A549 (cell line): ENCODE data around the gene CTDSPL. TPM values are rescaled to one million over a fixed set of nuclear protein-coding genes. Genes with fewer than 3 reads are reported as not detected.

Experiments
- ATAC-seq, 2 experiments: fragments of 200-7000 bp in 1 of 2; fragments of >200 bp in 1 of 2; cut with Nextera tagmentation in 1 of 2; cut with Tn5 transposase in 1 of 2; 3 replicates each; pipeline versions ENCODE4 v1.8.0 to v1.9.1; 2018 to 2020; ENCODE audit warnings: mild to moderate bottlenecking in 1 of 2, moderate library complexity in 1 of 2
- CTCF ChIA-PET: fragments of 300-600 bp; sonication (Branson Sonifier 250); formaldehyde crosslinking; extraction: SDS; loops from one replicate; lab custom pipeline; 2021; ENCODE audit warnings: antibody characterized with exemption, inconsistent platforms; lab: Yijun Ruan, JAX
- POLR2A ChIA-PET: fragments of 350-600 bp; formaldehyde crosslinking; extraction: SDS; loops from one replicate; lab custom pipeline; 2021; ENCODE audit warnings: antibody characterized with exemption, inconsistent platforms; lab: Yijun Ruan, JAX
- DNase-seq, 2 experiments: peaks; one replicate each; pipeline versions ENCODE4 v3.0.0 to v3.0.0-alpha.2; 2011 to 2016; ENCODE audit warnings: low read depth in 1 of 2, low spot score in 1 of 2
- FAIRE-seq: peaks from 2 replicates; lab custom pipeline; 2011; peaks lifted over from hg19 to GRCh38; lab: Jason Lieb, UNC
- H3K27ac ChIP-seq, 2 experiments: fragments of >200 bp; sonication (Bioruptor Twin); formaldehyde crosslinking; 3 replicates each; pipeline ENCODE4 v1.5.1; 2016 to 2017
- H3K4me1 ChIP-seq: fragments of >200 bp; sonication (Bioruptor Twin); formaldehyde crosslinking; 3 replicates; pipeline ENCODE4 v1.6.1; 2016
- H3K4me2 ChIP-seq: fragments of >200 bp; sonication (Bioruptor Twin); formaldehyde crosslinking; 3 replicates; pipeline ENCODE4 v1.6.1; 2016
- H3K4me3 ChIP-seq: fragments of >200 bp; sonication (Bioruptor Twin); formaldehyde crosslinking; 3 replicates; pipeline ENCODE4 v1.5.1; 2016
- H3K9me3 ChIP-seq: fragments of >200 bp; sonication (Bioruptor Twin); formaldehyde crosslinking; 3 replicates; pipeline ENCODE4 v1.6.1; 2016
- CBX8 ChIP-seq: fragments of 200-600 bp; sonication (generic); IDR thresholded peaks from 2 replicates; pipeline ENCODE4 v1.6.1; 2016
- CHD4 ChIP-seq: fragments of 200-600 bp; sonication (generic); IDR thresholded peaks from 2 replicates; pipeline ENCODE4 v1.6.1; 2016; ENCODE audit warnings: antibody characterized with exemption, mild to moderate bottlenecking, borderline replicate concordance
- ELK1 ChIP-seq: fragments of 150-350 bp; IDR thresholded peaks from 2 replicates; pipeline ENCODE4 v1.6.1; 2014; ENCODE audit warnings: low read depth, mild to moderate bottlenecking, low read length
- EP300 ChIP-seq, 2 experiments: fragments of >200 bp; sonication (Bioruptor Twin); formaldehyde crosslinking; IDR thresholded peaks; 2 replicates in 1 of 2; 3 replicates in 1 of 2; pipeline ENCODE4 v1.6.1; 2016 to 2017
- FOSB ChIP-seq: fragments of 250-450 bp; sonication (Bioruptor Pico); IDR thresholded peaks from 2 replicates; pipeline ENCODE4 v1.5.0; 2020; ENCODE audit warnings: mild to moderate bottlenecking, moderate library complexity
- FOSL2 ChIP-seq, 2 experiments: fragments of 450-650 bp in 1 of 2; fragments of >200 bp in 1 of 2; sonication (Bioruptor Twin) in 1 of 2; formaldehyde crosslinking; IDR thresholded peaks; 2 replicates each; pipeline versions ENCODE4 v1.5.0 to v1.6.1; 2016 to 2020; ENCODE audit warnings: mild to moderate bottlenecking in 1 of 2, moderate library complexity in 1 of 2
- GATA3 ChIP-seq: IDR thresholded peaks from 2 replicates; pipeline ENCODE4 v1.6.1; 2012; ENCODE audit warnings: borderline replicate concordance
- HOXA7 ChIP-seq: fragments of 250-450 bp; sonication (Bioruptor Pico); IDR thresholded peaks from 2 replicates; pipeline ENCODE4 v1.5.0; 2020; ENCODE audit warnings: mild to moderate bottlenecking, moderate library complexity
- HOXB5 ChIP-seq: fragments of 250-450 bp; sonication (Bioruptor Pico); IDR thresholded peaks from 2 replicates; pipeline ENCODE4 v1.5.0; 2020; ENCODE audit warnings: mild to moderate bottlenecking, moderate library complexity
- KDM1A ChIP-seq: fragments of 200-600 bp; sonication (generic); IDR thresholded peaks from 2 replicates; pipeline ENCODE4 v1.6.1; 2016; ENCODE audit warnings: low read depth, mild to moderate bottlenecking
- MAFK ChIP-seq: fragments of 450-650 bp; IDR thresholded peaks from 2 replicates; pipeline ENCODE4 v1.6.1; 2014; ENCODE audit not compliant: partially characterized antibody
- NFE2L2 ChIP-seq: fragments of 150-350 bp; conservative IDR thresholded peaks from 2 replicates; pipeline ENCODE4 v1.6.1; 2014; ENCODE audit warnings: low read length
- NPAS2 ChIP-seq: fragments of 250-450 bp; sonication (Bioruptor Pico); IDR thresholded peaks from 2 replicates; pipeline ENCODE4 v1.8.0; 2022; ENCODE audit warnings: mild to moderate bottlenecking, moderate library complexity, borderline replicate concordance
- NR3C1 ChIP-seq: fragments of >200 bp; sonication (Bioruptor Twin); formaldehyde crosslinking; IDR thresholded peaks from 3 replicates; pipeline ENCODE4 v1.6.1; 2017
- POLR2A ChIP-seq: IDR thresholded peaks from 2 replicates; pipeline ENCODE4 v1.6.1; 2012; ENCODE audit warnings: mild to moderate bottlenecking, low read length
- RAD21 ChIP-seq, 2 experiments: fragments of >200 bp in 1 of 2; sonication (Bioruptor Twin) in 1 of 2; formaldehyde crosslinking in 1 of 2; IDR thresholded peaks in 1 of 2; conservative IDR thresholded peaks in 1 of 2; 2 replicates in 1 of 2; 3 replicates in 1 of 2; pipeline ENCODE4 v1.6.1; 2012 to 2018; ENCODE audit warnings: inconsistent platforms in 1 of 2
- RNF2 ChIP-seq: fragments of 200-600 bp; sonication (generic); IDR thresholded peaks from 2 replicates; pipeline ENCODE4 v1.6.1; 2016; ENCODE audit warnings: low read depth, mild to moderate bottlenecking, antibody characterized with exemption, moderate library complexity, borderline replicate concordance
- SMC3 ChIP-seq: fragments of >200 bp; sonication (Bioruptor Twin); formaldehyde crosslinking; IDR thresholded peaks from 3 replicates; pipeline ENCODE4 v1.6.1; 2018; ENCODE audit warnings: inconsistent platforms
- TFCP2L1 ChIP-seq: fragments of 250-450 bp; sonication (Bioruptor Pico); IDR thresholded peaks from 2 replicates; pipeline ENCODE4 v1.5.0; 2021; ENCODE audit warnings: mild to moderate bottlenecking
- ZNF302 ChIP-seq: fragments of 250-450 bp; sonication (Bioruptor Pico); IDR thresholded peaks from 2 replicates; pipeline ENCODE4 v1.9.0; 2021; ENCODE audit warnings: inconsistent platforms, mild to moderate bottlenecking, moderate library complexity
- WGBS: methylation state at CpG from one replicate; pipeline ENCODE4 v1.1.6; 2017; ENCODE audit errors: missing lambda C conversion rate; 5-methylcytosine and 5-hydroxymethylcytosine counted together
- polyA plus RNA-seq, 4 experiments: library from polyadenylated mRNA; depleted of rRNA in 3 of 4; stranded (reverse); fragments of >200 nt; fragmentation: RNase III in 1 of 4; extraction: RNeasy Plus Mini Kit Qiagen cat#74134 plus additional on column Dnase treatment in 1 of 4; gene quantifications; 2 replicates in 3 of 4; 3 replicates in 1 of 4; pipeline ENCODE4 v1.2.3, GENCODE V29; 2011 to 2017
- TF ChIP-seq, protein P1 (sequence below): fragments of >200 bp; sonication (Bioruptor Twin); formaldehyde crosslinking; IDR thresholded peaks from 3 replicates; pipeline ENCODE4 v1.6.1; 2016
- TF ChIP-seq, protein P2 (sequence below): fragments of >200 bp; sonication (Bioruptor Twin); formaldehyde crosslinking; IDR thresholded peaks from 2 replicates; pipeline ENCODE4 v1.6.1; 2016

CTDSPL gene
- polyA plus RNA-seq, 2 of the 4 experiments (the other 2 are of a cell fraction): 9.9 to 35.1 TPM

- 64% methylated on average over 6 of the region's 6 CpGs for WGBS
- TF ChIP-seq, protein P1, sequence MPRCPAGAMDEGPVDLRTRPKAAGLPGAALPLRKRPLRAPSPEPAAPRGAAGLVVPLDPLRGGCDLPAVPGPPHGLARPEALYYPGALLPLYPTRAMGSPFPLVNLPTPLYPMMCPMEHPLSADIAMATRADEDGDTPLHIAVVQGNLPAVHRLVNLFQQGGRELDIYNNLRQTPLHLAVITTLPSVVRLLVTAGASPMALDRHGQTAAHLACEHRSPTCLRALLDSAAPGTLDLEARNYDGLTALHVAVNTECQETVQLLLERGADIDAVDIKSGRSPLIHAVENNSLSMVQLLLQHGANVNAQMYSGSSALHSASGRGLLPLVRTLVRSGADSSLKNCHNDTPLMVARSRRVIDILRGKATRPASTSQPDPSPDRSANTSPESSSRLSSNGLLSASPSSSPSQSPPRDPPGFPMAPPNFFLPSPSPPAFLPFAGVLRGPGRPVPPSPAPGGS: no peak
- no peak for TF ChIP-seq NR3C1
- ChIA-PET CTCF (interaction anchor here (5.5 kb wide), 1 partner anchor 15 kb away, joined by 31 read pairs; no protein-coding TSS in a partner anchor), POLR2A (no interaction called here)
- ATAC-seq: no peak
- H3K27ac ChIP-seq: no peak overlapping the region
- no peak overlapping the region for H3K4me2 ChIP-seq
- no peak overlapping the region for H3K4me3 ChIP-seq
- H3K9me3 ChIP-seq: peaks cover 3% of the 10 kb centered on the region; the same call in 1 of the 3 replicates
- no peaks in the 10 kb centered on the region for H3K4me1 ChIP-seq
- DNase-seq: no peak
- FAIRE-seq: no peak
Observed at GRCh38 chr3:38016847-38017444, 155.3 kb downstream of the CTDSPL start.

GRCh38 chr3:38017445-38018295, 156.0 kb downstream of the CTDSPL start:
- H3K4me3 ChIP-seq: no peak overlapping the region
- TF ChIP-seq RAD21 (conservative IDR thresholded peaks at IDR 0.05 in 1 of 2, IDR thresholded peaks at IDR 0.05 in 1 of 2): no peak
- TF ChIP-seq, all 56 proteins: peak for 0
- H3K27ac ChIP-seq: no peak overlapping the region
- no peaks in the 10 kb centered on the region for H3K4me1 ChIP-seq
- ATAC-seq (no peak), FAIRE-seq (no peak), DNase-seq (no peak)
- H3K4me2 ChIP-seq: no peak overlapping the region
- ChIA-PET CTCF (interaction anchor here (5.5 kb wide), 1 partner anchor 15 kb away, joined by 31 read pairs; no protein-coding TSS in a partner anchor), POLR2A (no interaction called here)
- 75% methylated on average over 8 of the region's 9 CpGs for WGBS
- peaks cover 3% of the 10 kb centered on the region; the same call in 1 of the 3 replicates for H3K9me3 ChIP-seq

DNA sequence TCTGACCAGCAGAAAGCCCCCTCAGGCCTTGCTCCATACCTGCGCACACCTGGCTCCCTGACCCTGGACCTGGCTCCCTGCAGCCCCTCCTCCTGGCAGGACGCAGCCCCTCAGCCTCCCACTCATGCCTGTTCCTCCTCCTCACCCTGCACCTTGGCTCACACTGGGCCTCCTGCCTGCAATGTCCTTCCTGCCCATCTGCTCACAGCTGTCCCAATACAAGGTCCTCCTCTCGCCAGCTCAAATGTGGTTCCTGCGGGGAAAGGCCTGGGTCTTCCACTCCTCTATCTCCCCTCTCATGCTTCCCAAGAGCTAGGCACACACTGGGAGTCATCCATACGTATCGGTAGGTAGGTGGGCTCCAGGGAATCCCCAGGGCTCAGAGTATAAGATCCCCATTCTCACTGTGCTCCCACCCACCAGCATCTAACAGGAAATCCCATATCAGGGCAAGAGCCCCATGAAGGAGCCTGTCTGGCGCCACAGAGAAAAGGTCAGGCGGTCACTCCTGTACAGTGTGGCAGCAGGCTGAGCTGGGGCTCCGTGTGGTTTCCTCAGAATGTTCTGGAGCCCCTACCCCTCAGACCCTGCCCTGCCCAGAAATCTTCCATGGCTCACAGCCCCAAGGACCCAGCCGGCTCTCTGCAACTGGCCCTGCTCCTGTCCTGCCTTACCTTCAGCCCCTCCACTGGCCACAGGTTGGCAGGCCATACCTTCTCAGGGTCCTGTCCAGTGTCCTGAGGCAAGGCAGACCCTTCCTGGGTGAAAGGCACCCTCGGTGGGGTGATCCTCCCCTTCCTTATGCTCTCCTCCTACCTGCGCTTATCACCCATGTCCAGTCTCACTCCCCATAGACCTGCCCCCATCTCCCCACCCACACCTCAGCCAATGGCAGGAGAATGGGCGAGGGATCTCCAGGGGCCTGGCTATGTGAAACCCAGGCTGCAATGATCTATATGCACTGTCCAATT, 156.9 kb downstream of the CTDSPL start:
- 76% methylated on average over 12 of the region's 13 CpGs for WGBS
- peaks cover 3% of the 10 kb centered on the region; the same call in 1 of the 3 replicates for H3K9me3 ChIP-seq
- TF ChIP-seq POLR2A (no peak), RNF2 (no peak), CHD4 (no peak), EP300 (IDR thresholded peaks at IDR 0.05) (no peak), NPAS2 (no peak), MAFK (no peak), ZNF302 (CRISPR knock-in tag) (no peak), HOXA7 (CRISPR knock-in tag) (no peak), HOXB5 (CRISPR knock-in tag) (no peak), RAD21 (conservative IDR thresholded peaks at IDR 0.05 in 1 of 2, IDR thresholded peaks at IDR 0.05 in 1 of 2) (no peak), ELK1 (no peak), FOSB (CRISPR knock-in tag) (no peak), SMC3 (no peak), GATA3 (no peak), FOSL2 (IDR thresholded peaks at IDR 0.05) (no peak), FOSL2 (CRISPR knock-in tag; IDR thresholded peaks at IDR 0.05) (no peak), CBX8 (no peak), NFE2L2 (no peak), TFCP2L1 (CRISPR knock-in tag) (no peak), KDM1A (no peak)
- TF ChIP-seq, protein P2, sequence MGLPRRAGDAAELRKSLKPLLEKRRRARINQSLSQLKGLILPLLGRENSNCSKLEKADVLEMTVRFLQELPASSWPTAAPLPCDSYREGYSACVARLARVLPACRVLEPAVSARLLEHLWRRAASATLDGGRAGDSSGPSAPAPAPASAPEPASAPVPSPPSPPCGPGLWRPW: no peak
- H3K4me3 ChIP-seq: no peak overlapping the region
- no peak overlapping the region for H3K4me2 ChIP-seq
- no peak for FAIRE-seq
- no peaks in the 10 kb centered on the region for H3K4me1 ChIP-seq
- CTCF ChIA-PET: no interaction called here
- H3K27ac ChIP-seq: no peak overlapping the region
- DNase-seq: no peak
- POLR2A ChIA-PET: no interaction called here
- no peak for ATAC-seq
